A549 (cell line): ENCODE results near the gene GINS1.

Source experiments
- POLR2A ChIP-seq: IDR thresholded peaks from 2 replicates; pipeline ENCODE4 v1.6.1; 2012; ENCODE audit warnings: mild to moderate bottlenecking, low read length
- ZC3H11A ChIP-seq: fragments of 450-650 bp; IDR thresholded peaks from 2 replicates; pipeline ENCODE4 v1.6.1; 2014; ENCODE audit warnings: antibody characterized with exemption, mild to moderate bottlenecking
- TF ChIP-seq, protein P1 (sequence below): fragments of 150-350 bp; IDR thresholded peaks from 2 replicates; pipeline ENCODE4 v1.6.1; 2014; ENCODE audit warnings: low read depth, mild to moderate bottlenecking, low read length
- TF ChIP-seq, protein P2 (sequence below): fragments of >200 bp; sonication (Bioruptor Twin); formaldehyde crosslinking; IDR thresholded peaks from 3 replicates; pipeline ENCODE4 v1.5.1; 2016

GRCh38 chr20:25369971-25370370, 37.5 kb upstream of the GINS1 start:
- TF ChIP-seq, protein P1, sequence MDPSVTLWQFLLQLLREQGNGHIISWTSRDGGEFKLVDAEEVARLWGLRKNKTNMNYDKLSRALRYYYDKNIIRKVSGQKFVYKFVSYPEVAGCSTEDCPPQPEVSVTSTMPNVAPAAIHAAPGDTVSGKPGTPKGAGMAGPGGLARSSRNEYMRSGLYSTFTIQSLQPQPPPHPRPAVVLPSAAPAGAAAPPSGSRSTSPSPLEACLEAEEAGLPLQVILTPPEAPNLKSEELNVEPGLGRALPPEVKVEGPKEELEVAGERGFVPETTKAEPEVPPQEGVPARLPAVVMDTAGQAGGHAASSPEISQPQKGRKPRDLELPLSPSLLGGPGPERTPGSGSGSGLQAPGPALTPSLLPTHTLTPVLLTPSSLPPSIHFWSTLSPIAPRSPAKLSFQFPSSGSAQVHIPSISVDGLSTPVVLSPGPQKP, result no peak
- no peak for TF ChIP-seq ZC3H11A
- TF ChIP-seq, protein P2, sequence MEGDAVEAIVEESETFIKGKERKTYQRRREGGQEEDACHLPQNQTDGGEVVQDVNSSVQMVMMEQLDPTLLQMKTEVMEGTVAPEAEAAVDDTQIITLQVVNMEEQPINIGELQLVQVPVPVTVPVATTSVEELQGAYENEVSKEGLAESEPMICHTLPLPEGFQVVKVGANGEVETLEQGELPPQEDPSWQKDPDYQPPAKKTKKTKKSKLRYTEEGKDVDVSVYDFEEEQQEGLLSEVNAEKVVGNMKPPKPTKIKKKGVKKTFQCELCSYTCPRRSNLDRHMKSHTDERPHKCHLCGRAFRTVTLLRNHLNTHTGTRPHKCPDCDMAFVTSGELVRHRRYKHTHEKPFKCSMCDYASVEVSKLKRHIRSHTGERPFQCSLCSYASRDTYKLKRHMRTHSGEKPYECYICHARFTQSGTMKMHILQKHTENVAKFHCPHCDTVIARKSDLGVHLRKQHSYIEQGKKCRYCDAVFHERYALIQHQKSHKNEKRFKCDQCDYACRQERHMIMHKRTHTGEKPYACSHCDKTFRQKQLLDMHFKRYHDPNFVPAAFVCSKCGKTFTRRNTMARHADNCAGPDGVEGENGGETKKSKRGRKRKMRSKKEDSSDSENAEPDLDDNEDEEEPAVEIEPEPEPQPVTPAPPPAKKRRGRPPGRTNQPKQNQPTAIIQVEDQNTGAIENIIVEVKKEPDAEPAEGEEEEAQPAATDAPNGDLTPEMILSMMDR, result no peak
- no peak for TF ChIP-seq POLR2A
